DOHH2 (cell line): Measurements from ENCODE around the gene HLA-DMA.

Experiments used
- H3F3A ChIP-seq: fragments of 200-600 bp; sonication (generic), shearing (Covaris generic); 2 replicates; pipeline ENCODE4 v1.6.0; 2016; ENCODE audit warnings: antibody characterized with exemption, mild to moderate bottlenecking; ENCODE audit not compliant: control insufficient read depth, insufficient read depth
- H3K27ac ChIP-seq: fragments of 200-600 bp; sonication (generic); 2 replicates; pipeline ENCODE4 v1.5.1; 2014; ENCODE audit warnings: low read depth, mild to moderate bottlenecking, low read length, moderate library complexity
- H3K27me3 ChIP-seq: fragments of 200-600 bp; sonication (generic); 2 replicates; pipeline ENCODE4 v1.6.1; 2014; ENCODE audit warnings: mild to moderate bottlenecking, low read length, mixed read lengths; ENCODE audit not compliant: control insufficient read depth
- H3K36me3 ChIP-seq: fragments of 200-600 bp; sonication (generic); 2 replicates; pipeline ENCODE4 v1.6.1; 2014; ENCODE audit warnings: mild to moderate bottlenecking, low read length, moderate library complexity, mixed read lengths; ENCODE audit not compliant: control insufficient read depth
- H3K4me1 ChIP-seq: fragments of 200-600 bp; sonication (generic); 2 replicates; pipeline ENCODE4 v1.6.1; 2014; ENCODE audit warnings: mild to moderate bottlenecking, low read length, mixed read lengths; ENCODE audit not compliant: control insufficient read depth
- H3K4me2 ChIP-seq: fragments of 200-600 bp; sonication (generic); 2 replicates; pipeline ENCODE4 v1.6.0; 2014; ENCODE audit warnings: mild to moderate bottlenecking, low read length, moderate library complexity
- H3K4me3 ChIP-seq: fragments of 200-600 bp; sonication (generic); 2 replicates; pipeline ENCODE4 v1.5.1; 2014; ENCODE audit warnings: mild to moderate bottlenecking, low read length, mixed read lengths
- H3K79me2 ChIP-seq: fragments of 200-600 bp; sonication (generic); 2 replicates; pipeline ENCODE4 v1.6.1; 2014; ENCODE audit warnings: mild to moderate bottlenecking, low read length, mixed read lengths; ENCODE audit not compliant: control insufficient read depth
- H3K9me2 ChIP-seq: fragments of 200-600 bp; sonication (generic); replicated peaks from 2 replicates; pipeline ENCODE4 v1.6.1; 2014; ENCODE audit warnings: mild to moderate bottlenecking, low read length, mixed read lengths; ENCODE audit not compliant: control insufficient read depth
- H3K9me3 ChIP-seq: fragments of 200-600 bp; sonication (generic); 2 replicates; pipeline ENCODE4 v1.6.1; 2014; ENCODE audit warnings: antibody characterized with exemption, low read length, mixed read lengths; ENCODE audit not compliant: control insufficient read depth, insufficient read depth
- H4K20me1 ChIP-seq: fragments of 200-600 bp; sonication (generic); 2 replicates; pipeline ENCODE4 v1.6.0; 2014; ENCODE audit warnings: low read depth, mild to moderate bottlenecking, antibody characterized with exemption, low read length, moderate library complexity; ENCODE audit not compliant: control insufficient read depth, insufficient read depth
- EZH2phosphoT487 ChIP-seq: fragments of 200-600 bp; sonication (generic); IDR thresholded peaks from 2 replicates; pipeline ENCODE4 v1.6.1; 2017; ENCODE audit warnings: borderline replicate concordance, mild to moderate bottlenecking, antibody characterized with exemption, low read length, moderate library complexity, mixed read lengths
- TF ChIP-seq, protein P1 (sequence below): fragments of 200-600 bp; sonication (generic); IDR thresholded peaks from one replicate; pipeline ENCODE4 v1.5.1; 2014; ENCODE audit warnings: antibody characterized with exemption, mild to moderate bottlenecking, low read depth, low read length; ENCODE audit not compliant: poor library complexity, severe bottlenecking

Gene HLA-DMA

DNA sequence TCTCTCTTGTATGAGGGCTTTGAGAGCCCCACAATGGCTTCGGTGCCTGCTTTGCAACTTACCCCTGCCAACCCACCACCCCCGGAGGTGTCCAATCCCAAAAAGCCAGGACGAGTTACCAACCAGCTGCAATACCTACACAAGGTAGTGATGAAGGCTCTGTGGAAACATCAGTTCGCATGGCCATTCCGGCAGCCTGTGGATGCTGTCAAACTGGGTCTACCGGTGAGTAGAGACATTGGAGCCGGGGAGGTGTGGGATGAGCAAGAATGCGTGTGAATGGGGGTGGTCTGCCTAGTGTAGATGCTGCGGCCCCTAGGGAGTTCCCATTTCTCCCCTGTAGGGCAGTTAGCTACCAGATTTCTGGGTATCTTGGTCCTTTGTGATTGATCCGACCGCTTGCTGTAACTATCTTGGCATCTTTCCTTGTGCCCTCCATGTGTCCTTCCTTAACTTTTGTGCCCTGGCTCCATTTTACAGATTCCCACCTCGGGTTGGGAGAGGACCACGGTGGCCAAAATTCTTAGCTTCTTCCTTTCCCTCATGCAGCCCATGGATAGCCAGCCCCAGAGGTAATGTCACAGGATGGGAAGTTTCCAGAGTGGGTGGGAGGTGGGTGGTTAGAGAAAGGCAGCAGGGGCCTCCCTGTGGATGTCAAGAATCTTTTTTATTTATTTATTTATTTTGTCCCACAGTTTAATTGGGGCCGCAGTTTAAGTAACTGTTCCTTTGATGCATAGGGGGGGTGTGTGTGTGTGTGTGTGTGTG is 21.8 kb upstream of the HLA-DMA start:
- Histone ChIP-seq H3K27me3 (no peaks in the 10 kb centered on the region), H3F3A (peaks cover 70% of the 10 kb centered on the region), H3K36me3 (peaks cover 95% of the 10 kb centered on the region), H3K9me2 (no peaks in the 10 kb centered on the region), H3K79me2 (peaks cover 87% of the 10 kb centered on the region), H4K20me1 (peaks cover 58% of the 10 kb centered on the region), H3K4me3 (peak overlapping the region; percentile 90), H3K4me2 (peak overlapping the region; percentile 88), H3K4me1 (peaks cover 39% of the 10 kb centered on the region), H3K9me3 (no peaks in the 10 kb centered on the region), H3K27ac (peak overlapping the region; percentile 96; the same call in 1 of the 2 replicates)
- TF ChIP-seq, protein P1, sequence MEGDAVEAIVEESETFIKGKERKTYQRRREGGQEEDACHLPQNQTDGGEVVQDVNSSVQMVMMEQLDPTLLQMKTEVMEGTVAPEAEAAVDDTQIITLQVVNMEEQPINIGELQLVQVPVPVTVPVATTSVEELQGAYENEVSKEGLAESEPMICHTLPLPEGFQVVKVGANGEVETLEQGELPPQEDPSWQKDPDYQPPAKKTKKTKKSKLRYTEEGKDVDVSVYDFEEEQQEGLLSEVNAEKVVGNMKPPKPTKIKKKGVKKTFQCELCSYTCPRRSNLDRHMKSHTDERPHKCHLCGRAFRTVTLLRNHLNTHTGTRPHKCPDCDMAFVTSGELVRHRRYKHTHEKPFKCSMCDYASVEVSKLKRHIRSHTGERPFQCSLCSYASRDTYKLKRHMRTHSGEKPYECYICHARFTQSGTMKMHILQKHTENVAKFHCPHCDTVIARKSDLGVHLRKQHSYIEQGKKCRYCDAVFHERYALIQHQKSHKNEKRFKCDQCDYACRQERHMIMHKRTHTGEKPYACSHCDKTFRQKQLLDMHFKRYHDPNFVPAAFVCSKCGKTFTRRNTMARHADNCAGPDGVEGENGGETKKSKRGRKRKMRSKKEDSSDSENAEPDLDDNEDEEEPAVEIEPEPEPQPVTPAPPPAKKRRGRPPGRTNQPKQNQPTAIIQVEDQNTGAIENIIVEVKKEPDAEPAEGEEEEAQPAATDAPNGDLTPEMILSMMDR = no peak
- TF ChIP-seq EZH2phosphoT487 = no peak

DNA sequence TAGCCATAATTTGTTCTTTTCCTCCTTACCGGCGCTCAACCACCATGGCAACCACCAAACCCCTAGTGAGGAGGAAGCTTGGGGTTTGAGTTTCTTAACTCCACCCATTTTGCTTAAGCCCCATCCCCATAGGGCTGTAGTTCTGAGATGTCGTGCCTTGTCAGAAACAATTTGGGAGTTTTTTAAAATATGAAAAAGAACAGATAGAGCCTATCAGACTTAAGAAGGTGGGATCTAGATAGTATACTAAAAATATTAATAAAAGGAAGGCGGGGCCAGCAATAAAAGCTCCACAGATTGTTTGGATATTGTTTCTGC is 21.1 kb upstream of the HLA-DMA start:
- Histone ChIP-seq H3K36me3 (peaks cover 95% of the 10 kb centered on the region), H3F3A (peaks cover 67% of the 10 kb centered on the region)
- TF ChIP-seq EZH2phosphoT487 = no peak
- TF ChIP-seq, protein P1 = no peak

DNA sequence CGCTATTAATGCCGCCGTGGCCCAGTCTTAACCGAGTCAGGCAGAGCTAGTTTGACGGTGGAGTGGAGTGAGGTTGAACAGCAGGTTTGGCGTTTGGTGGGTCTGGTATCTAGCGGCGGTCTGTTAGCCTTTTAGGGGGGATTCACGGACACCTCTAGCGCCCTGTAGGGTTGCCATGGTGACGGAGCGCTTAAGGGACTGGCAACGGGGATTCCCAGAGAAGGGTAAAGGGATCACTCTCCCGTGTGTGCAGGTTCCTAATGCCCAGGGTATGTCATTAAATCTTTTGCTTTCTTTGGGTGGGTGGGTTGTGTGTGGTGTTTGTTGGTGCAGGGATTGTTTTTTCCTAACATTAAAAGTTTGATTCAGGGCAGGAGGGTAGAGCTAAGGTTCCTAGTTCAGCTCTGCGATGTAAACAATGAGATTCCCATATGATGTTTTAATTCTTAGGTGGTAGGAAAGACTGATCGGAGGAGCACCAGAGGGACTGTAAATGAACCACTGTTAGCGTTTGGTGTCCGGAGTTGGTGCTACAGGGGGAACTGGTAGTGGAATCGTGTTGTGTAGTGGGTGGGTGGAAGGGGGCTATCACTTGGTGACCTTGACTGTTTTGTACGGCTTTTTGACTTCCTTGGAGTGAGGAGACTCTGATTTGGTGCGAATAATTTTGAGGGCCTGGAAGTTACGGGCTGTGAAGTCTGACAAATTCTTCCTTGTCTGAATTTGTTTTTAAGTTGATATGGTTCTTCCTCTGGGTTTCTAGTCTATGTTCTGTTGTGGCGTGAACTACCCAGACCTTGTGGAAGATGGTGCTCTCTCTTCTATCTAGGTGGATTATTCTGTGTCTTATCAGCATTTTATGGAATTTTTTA is 20.5 kb upstream of the HLA-DMA start:
- Histone ChIP-seq H4K20me1 (peaks cover 55% of the 10 kb centered on the region), H3K27me3 (no peaks in the 10 kb centered on the region), H3K9me2 (no peaks in the 10 kb centered on the region), H3K27ac (peak overlapping the region; percentile 96), H3K4me2 (peak overlapping the region; percentile 88), H3K79me2 (peaks cover 94% of the 10 kb centered on the region), H3F3A (peaks cover 61% of the 10 kb centered on the region), H3K36me3 (peaks cover 91% of the 10 kb centered on the region), H3K4me1 (peaks cover 40% of the 10 kb centered on the region), H3K4me3 (peak overlapping the region; percentile 90), H3K9me3 (no peaks in the 10 kb centered on the region)
- TF ChIP-seq, protein P1 = no peak
- TF ChIP-seq EZH2phosphoT487 = no peak

More for the DNA sequence above, 21.1 kb upstream of the HLA-DMA start:
- Histone ChIP-seq H3K9me3 (no peaks in the 10 kb centered on the region), H4K20me1 (peaks cover 58% of the 10 kb centered on the region), H3K4me2 (peak overlapping the region; percentile 88), H3K4me3 (peak overlapping the region; percentile 90), H3K27ac (peak overlapping the region; percentile 96), H3K4me1 (peaks cover 44% of the 10 kb centered on the region), H3K27me3 (no peaks in the 10 kb centered on the region), H3K9me2 (no peaks in the 10 kb centered on the region), H3K79me2 (peaks cover 95% of the 10 kb centered on the region)
